HCT116 (cell line): Measurements from ENCODE around the gene UNK. TPM values are rescaled to one million over a fixed set of nuclear protein-coding genes. Genes with fewer than 3 reads are reported as not detected.
A peak's percentile ranks its signal among the peaks of the same experiment; 100 is the strongest.

Experiments
- ATAC-seq: fragments of 200-7000 bp; cut with Tn5 transposase; 2 replicates; pipeline ENCODE4 v1.9.1; 2020; ENCODE audit warnings: mild to moderate bottlenecking, moderate library complexity
- BruUV-seq: library from RNA; stranded (reverse); fragments of 400-500 nt; replicated peaks from 2 replicates; lab custom pipeline; 2021; lab: Mats Ljungman, UMichigan
- CTCF ChIA-PET: fragments of 300-600 bp; sonication (Branson Sonifier 250); formaldehyde crosslinking; loops from one replicate; lab custom pipeline; 2021; ENCODE audit warnings: antibody characterized with exemption; lab: Charles Lee
- POLR2A ChIA-PET: fragments of 300-600, 350-600 bp; sonication (Branson Sonifier 250); formaldehyde crosslinking; loops from one replicate; lab custom pipeline; 2021; ENCODE audit warnings: antibody characterized with exemption; lab: Charles Lee
- RAD21 ChIA-PET, 2 experiments: fragments of 300-600 bp; sonication (Branson Sonifier 250); formaldehyde crosslinking; loops; one replicate each; lab custom pipeline; 2023; ENCODE audit warnings: low total read pairs in 2 of 2; ENCODE audit not compliant: uncharacterized antibody in 2 of 2, unreplicated experiment in 2 of 2, low non-redundant PET in 1 of 2; lab: Charles Lee
- DNase-seq: peaks from one replicate; pipeline ENCODE4 v3.0.0-alpha.2; 2010; ENCODE audit warnings: low read depth, low spot score
- H2AFZ ChIP-seq: fragments of 200-600 bp; shearing (Covaris generic), sonication (generic); 2 replicates; pipeline ENCODE4 v1.6.1; 2017; ENCODE audit warnings: low read depth, mixed run types, mixed read lengths, antibody characterized with exemption, low read length; ENCODE audit not compliant: poor library complexity, severe bottlenecking
- H3K27ac ChIP-seq: 2 replicates; pipeline ENCODE4 v1.5.1; 2012; ENCODE audit warnings: low read depth, low read length
- H3K27me3 ChIP-seq: fragments of 200-600 bp; sonication (generic); 2 replicates; pipeline ENCODE4 v1.6.1; 2016; ENCODE audit warnings: mixed run types, low read length, mixed read lengths; ENCODE audit not compliant: insufficient read depth
- H3K36me3 ChIP-seq, 2 experiments: fragments of 200-500 bp in 1 of 2; fragments of 200-600 bp in 1 of 2; sonication (Bioruptor generic) in 1 of 2; sonication (generic) in 1 of 2; 2 replicates each; pipeline versions ENCODE4 v1.5.1 to v1.6.1; 2014 to 2016; ENCODE audit warnings: low read length in 2 of 2, inconsistent platforms in 1 of 2, mixed read lengths in 1 of 2, mixed run types in 1 of 2; ENCODE audit not compliant: insufficient read depth in 2 of 2, control insufficient read depth in 1 of 2
- H3K4me1 ChIP-seq, 2 experiments: fragments of 200-600 bp in 1 of 2; sonication (generic) in 1 of 2; 2 replicates each; pipeline versions ENCODE4 v1.5.1 to v1.6.1; 2012 to 2017; ENCODE audit warnings: low read length in 2 of 2, inconsistent platforms in 1 of 2, mild to moderate bottlenecking in 1 of 2, mixed read lengths in 1 of 2, mixed run types in 1 of 2, moderate library complexity in 1 of 2; ENCODE audit not compliant: insufficient read depth in 2 of 2, control insufficient read depth in 1 of 2
- H3K4me2 ChIP-seq: fragments of 200-600 bp; sonication (generic); 2 replicates; pipeline ENCODE4 v1.6.1; 2017; ENCODE audit warnings: mixed run types, low read length, mixed read lengths
- H3K4me3 ChIP-seq, 2 experiments: fragments of 200-600 bp in 1 of 2; sonication (generic) in 1 of 2; replicated peaks in 1 of 2; 2 replicates each; pipeline ENCODE4 v1.5.1; 2011 to 2016; ENCODE audit warnings: low read length in 2 of 2, control low read depth in 1 of 2, low read depth in 1 of 2, mild to moderate bottlenecking in 1 of 2, mixed read lengths in 1 of 2, mixed run types in 1 of 2
- H3K79me2 ChIP-seq: fragments of 200-600 bp; sonication (generic); 2 replicates; pipeline ENCODE4 v1.6.1; 2017; ENCODE audit warnings: mild to moderate bottlenecking, mixed run types, low read length, moderate library complexity, mixed read lengths; ENCODE audit not compliant: insufficient read depth
- H3K9ac ChIP-seq: fragments of 200-600 bp; sonication (generic); 2 replicates; pipeline ENCODE4 v1.6.1; 2016; ENCODE audit warnings: low read length, mixed read lengths
- H3K9me2 ChIP-seq: fragments of 200-600 bp; sonication (generic), shearing (Covaris generic); 2 replicates; pipeline ENCODE4 v1.6.1; 2017; ENCODE audit warnings: mixed run types, mild to moderate bottlenecking, moderate library complexity; ENCODE audit not compliant: insufficient read depth
- H3K9me3 ChIP-seq, 2 experiments: fragments of 200-500 bp in 1 of 2; fragments of 200-600 bp in 1 of 2; sonication (Bioruptor generic) in 1 of 2; sonication (generic) in 1 of 2; 2 replicates each; pipeline ENCODE4 v1.6.1; 2014 to 2017; ENCODE audit warnings: low read length in 2 of 2, mixed read lengths in 2 of 2, inconsistent platforms in 1 of 2, low read depth in 1 of 2, mild to moderate bottlenecking in 1 of 2, mixed run types in 1 of 2, moderate library complexity in 1 of 2; ENCODE audit not compliant: control insufficient read depth in 1 of 2, insufficient read depth in 1 of 2
- H4K20me1 ChIP-seq: fragments of 200-600 bp; sonication (generic), shearing (Covaris generic); 2 replicates; pipeline ENCODE4 v1.6.1; 2017; ENCODE audit warnings: mixed run types, mild to moderate bottlenecking, moderate library complexity; ENCODE audit not compliant: insufficient read depth
- CTCF ChIP-seq, 3 experiments: fragments of 200-600 bp in 1 of 3; sonication (generic) in 1 of 3; IDR thresholded peaks in 2 of 3; conservative IDR thresholded peaks in 1 of 3; 2 replicates each; pipeline ENCODE4 v1.5.1; 2012 to 2017; ENCODE audit warnings: low read depth in 2 of 3, low read length in 2 of 3, antibody characterized with exemption in 1 of 3, borderline replicate concordance in 1 of 3, control low read depth in 1 of 3, mild to moderate bottlenecking in 1 of 3, mixed read lengths in 1 of 3, mixed run types in 1 of 3, moderate library complexity in 1 of 3; ENCODE audit not compliant: insufficient read depth in 1 of 3
- ELF1 ChIP-seq: IDR thresholded peaks from 2 replicates; pipeline ENCODE4 v1.6.1; 2012; ENCODE audit warnings: low read depth, borderline replicate concordance
- RAD21 ChIP-seq: IDR thresholded peaks from 2 replicates; pipeline ENCODE4 v1.6.1; 2012; ENCODE audit warnings: low read depth, mild to moderate bottlenecking
- intact Hi-C: fragments of 100-400 bp; cut with micrococcal nuclease; formaldehyde crosslinking; loops from 2 replicates; pipeline ENCODE4 v1.10.0; 2022
- total RNA-seq: library from RNA; stranded (reverse); gene quantifications from one replicate; pipeline ENCODE4 v1.2.1, GENCODE V29; 2021; ENCODE audit not compliant: unreplicated experiment

UNK gene
- total RNA-seq, 1 experiment from 2014 or later = 40.6 TPM

- Histone ChIP-seq H3K79me2 (no peaks in the 10 kb centered on the region), H3K36me3 (peaks cover 0 to 6% of the 10 kb centered on the region in 2 experiments; a peak in 1 of 4 replicates), H3K4me3 (no peak overlapping the region), H3K9me2 (no peaks in the 10 kb centered on the region), H3K27ac (no peak overlapping the region), H3K9me3 (no peaks in the 10 kb centered on the region), H4K20me1 (peaks cover 2% of the 10 kb centered on the region; the same call in 1 of the 2 replicates), H3K27me3 (no peaks in the 10 kb centered on the region), H3K9ac (no peak overlapping the region), H2AFZ (no peak overlapping the region), H3K4me1 (peaks cover 6 to 19% of the 10 kb centered on the region in 2 experiments), H3K4me2 (no peak overlapping the region)
- ChIA-PET POLR2A (interaction anchor here (2.6 kb wide), 1 partner anchor 8 kb away, joined by 20 read pairs; a partner anchor contains a TSS), RAD21 (no interaction called here), CTCF (interaction anchor here (3.7 kb wide), 1 partner anchor 7 kb away, joined by 23 read pairs; the partner anchor contains the start of gene GALK1)
- TF ChIP-seq ELF1 = no peak
- TF ChIP-seq RAD21 = peak; percentile 66
- peak; percentile 17 to 58 (median 35); a peak in 2 of 6 replicates for TF ChIP-seq CTCF (IDR thresholded peaks at IDR 0.05 in 2 of 3, conservative IDR thresholded peaks at IDR 0.05 in 1 of 3; ENCODE audit: borderline replicate concordance in 1 of 3, insufficient read depth in 1 of 3, low read depth in 2 of 3, low read length in 2 of 3)
- no peak for ATAC-seq
- no TSS peak for BruUV-seq
- no peak for DNase-seq
- intact Hi-C loops = no loop called here
These were observed 13.0 kb upstream of the UNK start for GRCh38 chr17:75771334-75772281.
